LHCN-M2 (cell line): ENCODE results near the gene USH2A. TPM values are rescaled to one million over a fixed set of nuclear protein-coding genes. Genes with fewer than 3 reads are reported as not detected.

Source experiments
- DNase-seq: peaks from one replicate; pipeline ENCODE4 v3.0.0-alpha.2; 2012; ENCODE audit warnings: low read depth
- total RNA-seq: library from RNA; depleted of rRNA; stranded (reverse); fragments of >200 nt; gene quantifications from 2 replicates; pipeline ENCODE4 v1.2.3, GENCODE V29; 2014

USH2A gene
- total RNA-seq, 1 experiment from 2014 or later: under 0.01 TPM

GRCh38 chr1:215718575-215719287, 704.5 kb downstream of the USH2A start:
- DNase-seq: peak; percentile 12

GRCh38 chr1:215717677-215718426, 705.4 kb downstream of the USH2A start:
- DNase-seq: no peak

GRCh38 chr1:215710899-215711225, 712.4 kb downstream of the USH2A start:
- DNase-seq: no peak

GRCh38 chr1:215710036-215710898, 713.0 kb downstream of the USH2A start:
- DNase-seq: peak; percentile 68

GRCh38 chr1:215704089-215704860, 719.0 kb downstream of the USH2A start:
- peak; percentile 52 for DNase-seq

- DNase-seq: peak; percentile 10
Measured at GRCh38 chr1:215682232-215682631, 741.0 kb downstream of the USH2A start.

GRCh38 chr1:215681041-215681440, 742.2 kb downstream of the USH2A start:
- no peak for DNase-seq

GRCh38 chr1:215679231-215679630, 744.0 kb downstream of the USH2A start:
- DNase-seq: no peak

GRCh38 chr1:215677112-215677511, 746.1 kb downstream of the USH2A start:
- DNase-seq: no peak

- no peak for DNase-seq
Measured at GRCh38 chr1:215673943-215674342, 749.3 kb downstream of the USH2A start.

GRCh38 chr1:215672482-215672881, 750.8 kb downstream of the USH2A start:
- DNase-seq: no peak

GRCh38 chr1:215669806-215670491, 753.3 kb downstream of the USH2A start:
- no peak for DNase-seq

GRCh38 chr1:215667761-215668160, 755.5 kb downstream of the USH2A start:
- DNase-seq: no peak

- peak; percentile 18 for DNase-seq
Measured at GRCh38 chr1:215665215-215665614, 758.0 kb downstream of the USH2A start.

- DNase-seq: no peak
Measured at GRCh38 chr1:215661033-215661432, 762.2 kb downstream of the USH2A start.

- DNase-seq: no peak
Measured at GRCh38 chr1:215660259-215660658, 763.0 kb downstream of the USH2A start.

GRCh38 chr1:215657047-215657446, 766.2 kb downstream of the USH2A start:
- DNase-seq: no peak

- DNase-seq: no peak
Measured at GRCh38 chr1:215652371-215652770, 770.9 kb downstream of the USH2A start.

GRCh38 chr1:215651867-215652266, 771.4 kb downstream of the USH2A start:
- DNase-seq: no peak

GRCh38 chr1:215650446-215651149, 772.6 kb downstream of the USH2A start:
- no peak for DNase-seq
